H7 (cell line): ENCODE results near the gene TLE5. TPM values are rescaled to one million over a fixed set of nuclear protein-coding genes. Genes with fewer than 3 reads are reported as not detected.

Source experiments
- DNase-seq: peaks from one replicate; pipeline ENCODE4 v3.0.0; 2012
- H3K27me3 ChIP-seq: 2 replicates; pipeline ENCODE4 v1.6.0; 2011; ENCODE audit warnings: mild to moderate bottlenecking, low read length; ENCODE audit not compliant: control insufficient read depth, insufficient read depth
- H3K36me3 ChIP-seq: replicated peaks from 2 replicates; pipeline ENCODE4 v1.5.1; 2011; ENCODE audit warnings: low read length; ENCODE audit not compliant: control insufficient read depth, insufficient read depth
- H3K4me3 ChIP-seq: 2 replicates; pipeline ENCODE4 v1.5.1; 2011; ENCODE audit warnings: low read depth, mild to moderate bottlenecking, control low read depth, low read length, moderate library complexity; ENCODE audit not compliant: insufficient read depth
- total RNA-seq: library from RNA; depleted of rRNA; stranded (reverse); fragments of >200 nt; shearing (Covaris generic); gene quantifications from 2 replicates; pipeline ENCODE4 v1.2.3, GENCODE V29; 2014

TLE5 gene
- total RNA-seq, 1 experiment from 2014 or later: 386 TPM

GRCh38 chr19:3080286-3080685, 18.0 kb upstream of the TLE5 start:
- DNase-seq: no peak
- peaks cover 2% of the 10 kb centered on the region; the same call in 1 of the 2 replicates for H3K27me3 ChIP-seq
- no peaks in the 10 kb centered on the region for H3K36me3 ChIP-seq
- no peak overlapping the region for H3K4me3 ChIP-seq

- DNase-seq: no peak
- Histone ChIP-seq H3K27me3 (peaks cover 2% of the 10 kb centered on the region; the same call in 1 of the 2 replicates), H3K4me3 (no peak overlapping the region), H3K36me3 (no peaks in the 10 kb centered on the region)
Measured at GRCh38 chr19:3079578-3079977, 17.3 kb upstream of the TLE5 start.

- H3K36me3 ChIP-seq: no peaks in the 10 kb centered on the region
- peak; percentile 95 for DNase-seq
- H3K27me3 ChIP-seq: peaks cover 2% of the 10 kb centered on the region; the same call in 1 of the 2 replicates
- peak overlapping the region; percentile 14; the same call in 1 of the 2 replicates for H3K4me3 ChIP-seq
Measured at GRCh38 chr19:3075605-3076431, 13.5 kb upstream of the TLE5 start.

- Histone ChIP-seq H3K4me3 (no peak overlapping the region), H3K36me3 (no peaks in the 10 kb centered on the region), H3K27me3 (peaks cover 2% of the 10 kb centered on the region; the same call in 1 of the 2 replicates)
- DNase-seq: no peak
Measured at GRCh38 chr19:3073931-3074595, 11.8 kb upstream of the TLE5 start.

GRCh38 chr19:3073159-3073563, 10.9 kb upstream of the TLE5 start:
- Histone ChIP-seq H3K27me3 (peaks cover 2% of the 10 kb centered on the region; the same call in 1 of the 2 replicates), H3K4me3 (no peak overlapping the region), H3K36me3 (no peaks in the 10 kb centered on the region)
- peak; percentile 69 for DNase-seq

- Histone ChIP-seq H3K27me3 (peaks cover 2% of the 10 kb centered on the region; the same call in 1 of the 2 replicates), H3K4me3 (no peak overlapping the region), H3K36me3 (no peaks in the 10 kb centered on the region)
- no peak for DNase-seq
Measured at GRCh38 chr19:3071768-3072167, 9.5 kb upstream of the TLE5 start.

- H3K27me3 ChIP-seq: no peaks in the 10 kb centered on the region
- H3K4me3 ChIP-seq: no peak overlapping the region
- H3K36me3 ChIP-seq: no peaks in the 10 kb centered on the region
- DNase-seq: peak; percentile 50
Measured at GRCh38 chr19:3068071-3068470, 5.8 kb upstream of the TLE5 start.

GRCh38 chr19:3067563-3067962, 5.3 kb upstream of the TLE5 start:
- no peaks in the 10 kb centered on the region for H3K36me3 ChIP-seq
- H3K27me3 ChIP-seq: no peaks in the 10 kb centered on the region
- DNase-seq: no peak
- no peak overlapping the region for H3K4me3 ChIP-seq

GRCh38 chr19:3066482-3067049, 4.3 kb upstream of the TLE5 start:
- no peak overlapping the region for H3K4me3 ChIP-seq
- no peaks in the 10 kb centered on the region for H3K36me3 ChIP-seq
- no peaks in the 10 kb centered on the region for H3K27me3 ChIP-seq
- DNase-seq: no peak

GRCh38 chr19:3065675-3066357, 3.5 kb upstream of the TLE5 start:
- no peak overlapping the region for H3K4me3 ChIP-seq

GRCh38 chr19:3064011-3064330, 1.7 kb upstream of the TLE5 start:
- H3K36me3 ChIP-seq: peaks cover 6% of the 10 kb centered on the region
- no peak overlapping the region for H3K4me3 ChIP-seq
- no peaks in the 10 kb centered on the region for H3K27me3 ChIP-seq
- DNase-seq: no peak

More at GRCh38 chr19:3065675-3066357, 3.5 kb upstream of the TLE5 start:
- Histone ChIP-seq H3K36me3 (no peaks in the 10 kb centered on the region), H3K27me3 (no peaks in the 10 kb centered on the region)
- peak; percentile 66 for DNase-seq

- Histone ChIP-seq H3K36me3 (peaks cover 6% of the 10 kb centered on the region), H3K27me3 (no peaks in the 10 kb centered on the region), H3K4me3 (peak overlapping the region; percentile 77)
- peak; percentile 87 for DNase-seq
Measured at GRCh38 chr19:3061182-3062161, 823 bp downstream of the TLE5 start.

- no peak for DNase-seq
- Histone ChIP-seq H3K27me3 (no peaks in the 10 kb centered on the region), H3K36me3 (peaks cover 6% of the 10 kb centered on the region), H3K4me3 (peak overlapping the region; percentile 77)
Measured at GRCh38 chr19:3060857-3061181, 1.5 kb downstream of the TLE5 start.

GRCh38 chr19:3059653-3060052, 2.6 kb downstream of the TLE5 start:
- DNase-seq: no peak
- Histone ChIP-seq H3K36me3 (peaks cover 11% of the 10 kb centered on the region), H3K27me3 (no peaks in the 10 kb centered on the region), H3K4me3 (no peak overlapping the region)
